Endothelial cell of umbilical vein (primary cell): ENCODE results near the gene RNF145.

Experiments used
- POLR2A ChIP-seq: IDR thresholded peaks from 2 replicates; pipeline ENCODE4 v1.6.1; 2012; ENCODE audit warnings: low read depth, mild to moderate bottlenecking, control low read depth, low read length
- POLR2AphosphoS5 ChIP-seq: IDR thresholded peaks from 2 replicates; pipeline ENCODE4 v1.6.1; 2012; ENCODE audit warnings: low read depth, mild to moderate bottlenecking, control low read depth, low read length, moderate library complexity; ENCODE audit not compliant: insufficient read depth
- TF ChIP-seq, protein P1 (sequence below), 2 donors: IDR thresholded peaks; 1 replicate in 1 of 2; 2 replicates in 1 of 2; pipeline ENCODE4 v1.5.1; 2011; ENCODE audit warnings: low read length in 2 of 2, mild to moderate bottlenecking in 2 of 2, moderate library complexity in 2 of 2, control low read depth in 1 of 2, inconsistent platforms in 1 of 2, low read depth in 1 of 2; ENCODE audit not compliant: insufficient read depth in 1 of 2; ENCODE audit errors: extremely low read depth in 1 of 2

- TF ChIP-seq, protein P1, sequence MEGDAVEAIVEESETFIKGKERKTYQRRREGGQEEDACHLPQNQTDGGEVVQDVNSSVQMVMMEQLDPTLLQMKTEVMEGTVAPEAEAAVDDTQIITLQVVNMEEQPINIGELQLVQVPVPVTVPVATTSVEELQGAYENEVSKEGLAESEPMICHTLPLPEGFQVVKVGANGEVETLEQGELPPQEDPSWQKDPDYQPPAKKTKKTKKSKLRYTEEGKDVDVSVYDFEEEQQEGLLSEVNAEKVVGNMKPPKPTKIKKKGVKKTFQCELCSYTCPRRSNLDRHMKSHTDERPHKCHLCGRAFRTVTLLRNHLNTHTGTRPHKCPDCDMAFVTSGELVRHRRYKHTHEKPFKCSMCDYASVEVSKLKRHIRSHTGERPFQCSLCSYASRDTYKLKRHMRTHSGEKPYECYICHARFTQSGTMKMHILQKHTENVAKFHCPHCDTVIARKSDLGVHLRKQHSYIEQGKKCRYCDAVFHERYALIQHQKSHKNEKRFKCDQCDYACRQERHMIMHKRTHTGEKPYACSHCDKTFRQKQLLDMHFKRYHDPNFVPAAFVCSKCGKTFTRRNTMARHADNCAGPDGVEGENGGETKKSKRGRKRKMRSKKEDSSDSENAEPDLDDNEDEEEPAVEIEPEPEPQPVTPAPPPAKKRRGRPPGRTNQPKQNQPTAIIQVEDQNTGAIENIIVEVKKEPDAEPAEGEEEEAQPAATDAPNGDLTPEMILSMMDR (IDR thresholded peaks at IDR 0.05; ENCODE audit: extremely low read depth in 1 of 2, insufficient read depth in 1 of 2, low read depth in 1 of 2, low read length in 2 of 2): no peak
- no peak for TF ChIP-seq POLR2A
- no peak for TF ChIP-seq POLR2AphosphoS5
These were observed 21.3 kb upstream of the RNF145 start for GRCh38 chr5:159230657-159231056.
